ENCODE data around the gene PHF13. TPM values are rescaled to one million over a fixed set of nuclear protein-coding genes. Genes with fewer than 3 reads are reported as not detected.

Gene PHF13
- total RNA-seq = 8.0 TPM
- long read RNA-seq, transcript PHF13-201 (4 exons, 3,681 nt) = major isoform, 6 of 10 reads
- long read RNA-seq, partial matches to known transcripts = 0 of 10 reads
- long read RNA-seq, other reads (novel, unspliced or antisense) = 4 of 10 reads

DNA sequence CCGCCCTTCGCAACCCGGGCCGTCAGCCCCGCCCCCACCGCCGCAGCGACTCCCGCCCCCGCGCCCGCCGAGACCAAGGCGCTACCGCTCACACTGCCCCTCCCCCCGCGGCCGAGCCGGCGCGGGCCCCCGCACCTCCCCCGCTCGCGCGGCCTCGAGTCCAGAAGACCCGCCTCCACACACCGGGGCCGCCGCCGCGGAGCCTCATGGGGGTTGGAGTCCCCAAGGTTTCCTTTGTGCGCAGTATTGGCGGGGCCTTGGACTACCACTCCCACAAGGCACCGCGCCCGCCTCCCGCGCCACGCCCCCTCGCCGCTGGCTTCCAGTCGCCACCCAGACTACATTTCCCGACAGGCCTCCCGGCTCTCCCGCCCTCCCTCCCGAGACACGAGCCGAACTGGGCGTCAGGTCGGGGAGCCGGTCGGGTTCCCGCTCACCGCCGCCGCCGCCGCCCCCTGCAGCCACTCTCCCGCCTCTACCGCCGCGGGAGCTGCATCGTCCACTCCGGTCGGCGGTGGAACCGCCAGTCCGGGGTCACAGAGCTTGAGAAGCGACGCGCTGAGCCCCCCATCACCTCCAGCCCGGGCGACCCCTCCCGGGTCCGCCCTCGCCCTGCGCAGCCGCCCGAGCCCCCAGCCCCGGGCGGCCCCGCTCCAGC, at the start of gene PHF13:
Gene PHF13 (plus strand): TSS at position 371 of the 658 bp plus-strand sequence. CDS start 336 bp downstream, outside the sequence.
- DNase-seq (ENCODE audit: missing footprints) (peak; percentile 100), ATAC-seq (peak; percentile 98)
- intact Hi-C loops (cut with DNase I) = loop anchor here (1.0 kb wide), 1 partner anchor 10 kb away; no protein-coding TSS in a partner anchor

DNA sequence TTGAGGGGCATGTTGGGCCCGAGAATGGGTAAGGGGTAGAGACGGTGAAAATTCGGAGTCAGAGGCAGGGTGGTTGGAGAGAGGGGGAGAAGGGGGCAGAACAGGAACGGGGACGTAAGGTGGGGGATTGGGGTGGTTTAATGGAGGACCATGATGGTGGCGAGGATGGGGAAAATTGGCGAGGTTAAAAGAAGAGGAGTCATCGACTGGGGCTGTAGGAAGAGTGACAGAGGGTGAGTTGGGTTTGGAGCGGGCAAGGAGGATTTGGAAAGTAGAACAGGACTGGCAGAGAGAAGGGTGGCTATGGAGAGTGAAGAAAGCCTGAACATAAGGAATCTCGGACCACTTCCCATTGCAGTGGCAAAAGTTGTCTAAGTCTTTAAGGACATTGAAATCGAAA, 44.5 kb upstream of the PHF13 start:
- ATAC-seq = no peak
- DNase-seq (ENCODE audit: missing footprints) = no peak
- intact Hi-C loops (cut with DNase I) = no loop called here

DNA sequence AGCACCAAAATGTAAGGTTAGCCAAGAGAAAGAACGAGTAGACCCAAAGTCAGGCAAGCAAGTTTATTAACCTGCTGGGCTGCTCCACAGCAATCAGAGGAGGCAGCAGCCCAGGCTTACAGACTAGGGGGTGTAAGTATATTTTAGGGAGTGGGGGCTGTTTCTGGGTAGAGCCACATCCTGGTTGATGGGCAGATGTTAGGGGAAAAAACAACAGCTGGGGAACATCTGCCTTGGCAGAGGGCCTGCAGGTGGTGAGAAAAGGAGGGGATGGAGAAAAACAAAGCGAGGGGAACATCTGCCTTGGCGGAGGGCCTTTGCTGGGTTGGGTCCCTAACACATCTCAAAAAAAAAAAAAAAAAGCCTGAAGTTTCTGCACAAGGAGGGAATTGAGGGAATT, 43.4 kb upstream of the PHF13 start:
- ATAC-seq = no peak
- intact Hi-C loops (cut with DNase I) = no loop called here
- DNase-seq (ENCODE audit: missing footprints) = no peak

DNA sequence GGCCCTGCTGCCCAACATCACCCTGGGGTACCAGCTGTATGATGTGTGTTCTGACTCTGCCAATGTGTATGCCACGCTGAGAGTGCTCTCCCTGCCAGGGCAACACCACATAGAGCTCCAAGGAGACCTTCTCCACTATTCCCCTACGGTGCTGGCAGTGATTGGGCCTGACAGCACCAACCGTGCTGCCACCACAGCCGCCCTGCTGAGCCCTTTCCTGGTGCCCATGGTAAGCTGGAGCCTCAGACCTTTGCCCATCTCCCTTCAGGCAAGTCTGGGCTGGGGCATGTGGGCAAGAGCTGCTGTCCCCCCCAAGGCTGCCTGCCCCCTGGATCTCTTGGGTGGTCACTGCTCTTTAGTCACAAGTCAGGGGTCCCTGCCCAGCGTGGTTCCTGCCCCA, 42.5 kb upstream of the PHF13 start:
- DNase-seq (ENCODE audit: missing footprints) (no peak), ATAC-seq (no peak)
- intact Hi-C loops (cut with DNase I) = no loop called here

DNA sequence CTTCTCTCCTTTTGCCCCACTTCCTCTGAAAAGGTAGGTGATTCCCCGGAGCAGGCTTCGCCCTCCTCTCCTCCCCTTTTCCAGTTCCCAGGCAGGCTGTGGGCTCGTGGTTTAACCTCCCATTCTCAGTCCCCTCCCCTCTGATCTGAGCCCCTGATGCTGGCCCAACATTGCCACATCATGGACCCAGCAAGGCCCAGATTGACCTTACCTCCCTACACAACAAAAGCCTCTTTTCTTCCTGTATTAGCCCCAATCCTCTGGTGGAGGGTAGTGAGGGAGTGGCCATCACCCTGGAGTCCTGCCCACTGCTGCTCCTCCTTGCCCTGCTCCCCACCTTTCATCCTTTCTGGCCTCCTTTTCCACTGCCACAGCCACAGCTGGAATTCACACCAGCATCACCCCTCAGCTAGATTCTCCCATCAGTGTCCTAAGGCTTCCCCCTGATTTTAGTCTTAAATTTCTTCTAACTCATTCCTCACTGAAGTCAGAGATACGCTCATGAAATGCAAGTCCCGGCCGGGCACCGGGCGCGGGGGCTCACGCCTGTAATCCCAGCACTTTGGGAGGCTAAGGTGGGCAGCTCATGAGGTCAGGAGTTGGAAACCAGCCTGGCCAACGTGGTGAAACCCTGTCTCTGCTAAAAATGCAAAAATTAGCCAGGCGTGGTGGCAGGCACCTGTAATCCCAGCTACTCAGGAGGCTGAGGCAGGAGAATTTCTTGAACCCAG, 40.7 kb upstream of the PHF13 start:
- intact Hi-C loops (cut with DNase I) = no loop called here

DNA sequence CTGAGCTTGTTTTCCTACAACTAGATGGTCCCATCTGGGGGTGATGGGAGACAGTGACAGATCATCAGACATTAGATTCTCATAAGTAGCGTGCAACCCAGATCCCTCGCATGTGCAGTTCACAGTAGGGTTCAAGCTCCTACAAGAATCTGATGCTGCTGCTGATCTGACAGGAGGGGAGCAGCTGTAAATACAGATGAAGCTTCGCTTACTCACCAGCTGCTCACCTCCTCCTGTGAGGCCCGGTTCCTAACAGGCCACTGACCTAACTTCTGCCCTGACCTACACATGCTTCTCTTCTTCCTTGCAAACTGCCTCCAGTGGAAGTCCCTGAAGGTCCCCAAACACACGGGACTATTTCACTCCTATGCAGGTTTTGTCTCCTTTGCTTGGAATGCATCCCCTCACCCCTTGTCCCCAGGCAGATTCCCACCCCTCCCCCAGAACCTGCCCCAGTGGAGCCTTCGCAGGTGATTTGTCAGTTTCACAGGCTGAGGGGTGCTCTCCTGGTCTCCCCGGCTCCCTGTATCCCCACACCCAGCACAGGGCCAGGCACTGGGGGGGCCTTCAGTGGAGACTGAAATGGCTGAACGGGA, 39.4 kb upstream of the PHF13 start:
- no peak for ATAC-seq
- intact Hi-C loops (cut with DNase I) = no loop called here
- DNase-seq (ENCODE audit: missing footprints) = no peak

More for the DNA sequence above, 40.7 kb upstream of the PHF13 start:
- ATAC-seq (no peak), DNase-seq (ENCODE audit: missing footprints) (no peak)

DNA sequence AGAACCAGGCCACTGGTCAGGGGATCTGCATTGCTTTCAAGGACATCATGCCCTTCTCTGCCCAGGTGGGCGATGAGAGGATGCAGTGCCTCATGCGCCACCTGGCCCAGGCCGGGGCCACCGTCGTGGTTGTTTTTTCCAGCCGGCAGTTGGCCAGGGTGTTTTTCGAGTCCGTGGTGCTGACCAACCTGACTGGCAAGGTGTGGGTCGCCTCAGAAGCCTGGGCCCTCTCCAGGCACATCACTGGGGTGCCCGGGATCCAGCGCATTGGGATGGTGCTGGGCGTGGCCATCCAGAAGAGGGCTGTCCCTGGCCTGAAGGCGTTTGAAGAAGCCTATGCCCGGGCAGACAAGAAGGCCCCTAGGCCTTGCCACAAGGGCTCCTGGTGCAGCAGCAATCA, 38.7 kb upstream of the PHF13 start:
- no peak for ATAC-seq
- intact Hi-C loops (cut with DNase I) = no loop called here
- DNase-seq (ENCODE audit: missing footprints) = no peak

DNA sequence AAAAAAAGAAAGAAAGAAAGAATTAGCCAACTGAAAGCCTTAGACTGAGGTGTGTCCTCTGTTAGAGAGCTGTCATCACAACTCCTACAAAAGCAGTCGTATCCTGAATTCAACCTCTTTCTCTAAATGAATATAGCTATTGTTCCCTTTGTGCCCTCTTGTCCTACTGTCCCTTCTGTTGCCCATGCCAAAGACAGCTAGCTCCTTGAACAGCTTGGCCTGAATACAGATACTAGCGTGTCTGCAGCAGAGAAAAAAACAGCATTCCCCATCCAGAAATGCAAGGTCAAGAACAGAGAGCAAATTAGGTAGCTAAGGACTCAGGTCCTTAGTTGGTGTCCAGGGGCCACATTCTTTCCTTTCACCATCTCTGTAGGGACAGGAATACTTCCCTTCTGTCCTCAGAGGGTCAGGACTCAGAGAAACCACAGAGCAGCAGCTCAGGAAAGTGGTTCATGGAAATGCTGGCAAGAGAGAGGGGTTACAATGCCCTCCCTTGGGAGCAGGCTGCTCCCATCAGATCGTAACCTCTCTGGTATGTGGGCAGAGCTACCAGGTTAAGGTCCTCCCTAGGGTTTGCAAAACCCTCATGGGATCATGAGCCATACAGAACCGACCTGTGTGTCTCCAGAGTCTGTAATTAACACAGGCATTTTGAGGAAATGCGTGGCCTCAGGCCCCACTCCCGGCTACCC, 35.6 kb upstream of the PHF13 start:
- intact Hi-C loops (cut with DNase I) = no loop called here
- DNase-seq (ENCODE audit: missing footprints) = no peak

DNA sequence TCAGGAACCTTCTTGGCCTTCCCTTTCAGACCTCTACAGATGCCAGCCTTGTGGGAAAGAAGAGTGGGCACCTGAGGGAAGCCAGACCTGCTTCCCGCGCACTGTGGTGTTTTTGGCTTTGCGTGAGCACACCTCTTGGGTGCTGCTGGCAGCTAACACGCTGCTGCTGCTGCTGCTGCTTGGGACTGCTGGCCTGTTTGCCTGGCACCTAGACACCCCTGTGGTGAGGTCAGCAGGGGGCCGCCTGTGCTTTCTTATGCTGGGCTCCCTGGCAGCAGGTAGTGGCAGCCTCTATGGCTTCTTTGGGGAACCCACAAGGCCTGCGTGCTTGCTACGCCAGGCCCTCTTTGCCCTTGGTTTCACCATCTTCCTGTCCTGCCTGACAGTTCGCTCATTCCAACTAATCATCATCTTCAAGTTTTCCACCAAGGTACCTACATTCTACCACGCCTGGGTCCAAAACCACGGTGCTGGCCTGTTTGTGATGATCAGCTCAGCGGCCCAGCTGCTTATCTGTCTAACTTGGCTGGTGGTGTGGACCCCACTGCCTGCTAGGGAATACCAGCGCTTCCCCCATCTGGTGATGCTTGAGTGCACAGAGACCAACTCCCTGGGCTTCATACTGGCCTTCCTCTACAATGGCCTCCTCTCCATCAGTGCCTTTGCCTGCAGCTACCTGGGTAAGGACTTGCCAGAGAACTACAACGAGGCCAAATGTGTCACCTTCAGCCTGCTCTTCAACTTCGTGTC, 34.7 kb upstream of the PHF13 start:
- no peak for DNase-seq (ENCODE audit: missing footprints)
- intact Hi-C loops (cut with DNase I) = no loop called here
- ATAC-seq = no peak

More for the DNA sequence above, 35.6 kb upstream of the PHF13 start:
- no peak for ATAC-seq

DNA sequence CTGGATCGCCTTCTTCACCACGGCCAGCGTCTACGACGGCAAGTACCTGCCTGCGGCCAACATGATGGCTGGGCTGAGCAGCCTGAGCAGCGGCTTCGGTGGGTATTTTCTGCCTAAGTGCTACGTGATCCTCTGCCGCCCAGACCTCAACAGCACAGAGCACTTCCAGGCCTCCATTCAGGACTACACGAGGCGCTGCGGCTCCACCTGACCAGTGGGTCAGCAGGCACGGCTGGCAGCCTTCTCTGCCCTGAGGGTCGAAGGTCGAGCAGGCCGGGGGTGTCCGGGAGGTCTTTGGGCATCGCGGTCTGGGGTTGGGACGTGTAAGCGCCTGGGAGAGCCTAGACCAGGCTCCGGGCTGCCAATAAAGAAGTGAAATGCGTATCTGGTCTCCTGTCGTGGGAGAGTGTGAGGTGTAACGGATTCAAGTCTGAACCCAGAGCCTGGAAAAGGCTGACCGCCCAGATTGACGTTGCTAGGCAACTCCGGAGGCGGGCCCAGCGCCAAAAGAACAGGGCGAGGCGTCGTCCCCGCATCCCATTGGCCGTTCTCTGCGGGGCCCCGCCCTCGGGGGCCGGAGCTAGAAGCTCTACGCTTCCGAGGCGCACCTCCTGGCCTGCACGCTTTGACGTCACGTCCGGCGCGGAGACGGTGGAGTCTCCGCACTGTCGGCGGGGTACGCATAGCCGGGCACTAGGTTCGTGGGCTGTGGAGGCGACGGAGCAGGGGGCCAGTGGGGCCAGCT, 34.0 kb upstream of the PHF13 start, which contains the start of gene ZBTB48:
Gene ZBTB48 (plus strand): TSS at position 621 of the 745 bp plus-strand sequence. CDS start 616 bp downstream, outside the sequence.
- intact Hi-C loops (cut with DNase I) = loop anchor here (2.0 kb wide), 1 partner anchor 21 kb away; no protein-coding TSS in a partner anchor
- ATAC-seq = peak; percentile 97
- DNase-seq (ENCODE audit: missing footprints) = peak; percentile 100

DNA sequence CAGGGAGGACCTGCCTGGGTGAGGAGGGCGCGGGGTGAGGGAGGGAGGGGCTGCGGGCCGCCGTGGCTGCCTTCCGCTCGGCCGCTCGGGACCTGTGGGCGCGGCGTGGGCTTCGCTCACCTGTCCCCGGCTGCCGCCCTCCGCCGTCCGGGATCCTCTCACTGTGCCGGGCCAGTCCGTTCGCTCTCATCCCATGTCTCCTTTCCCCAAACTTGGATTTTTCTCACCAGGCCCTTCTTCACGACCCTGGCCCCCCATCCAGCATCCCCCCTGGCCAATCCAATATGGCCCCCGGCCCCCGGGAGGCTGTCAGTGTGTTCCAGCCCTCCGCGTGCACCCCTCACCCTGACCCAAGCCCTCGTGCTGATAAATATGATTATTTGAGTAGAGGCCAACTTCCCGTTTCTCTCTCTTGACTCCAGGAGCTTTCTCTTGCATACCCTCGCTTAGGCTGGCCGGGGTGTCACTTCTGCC, 33.4 kb upstream of the PHF13 start:
- DNase-seq (ENCODE audit: missing footprints) = peak; percentile 68
- ATAC-seq = no peak
- intact Hi-C loops (cut with DNase I) = loop anchor here (2.0 kb wide), 1 partner anchor 21 kb away; no protein-coding TSS in a partner anchor

DNA sequence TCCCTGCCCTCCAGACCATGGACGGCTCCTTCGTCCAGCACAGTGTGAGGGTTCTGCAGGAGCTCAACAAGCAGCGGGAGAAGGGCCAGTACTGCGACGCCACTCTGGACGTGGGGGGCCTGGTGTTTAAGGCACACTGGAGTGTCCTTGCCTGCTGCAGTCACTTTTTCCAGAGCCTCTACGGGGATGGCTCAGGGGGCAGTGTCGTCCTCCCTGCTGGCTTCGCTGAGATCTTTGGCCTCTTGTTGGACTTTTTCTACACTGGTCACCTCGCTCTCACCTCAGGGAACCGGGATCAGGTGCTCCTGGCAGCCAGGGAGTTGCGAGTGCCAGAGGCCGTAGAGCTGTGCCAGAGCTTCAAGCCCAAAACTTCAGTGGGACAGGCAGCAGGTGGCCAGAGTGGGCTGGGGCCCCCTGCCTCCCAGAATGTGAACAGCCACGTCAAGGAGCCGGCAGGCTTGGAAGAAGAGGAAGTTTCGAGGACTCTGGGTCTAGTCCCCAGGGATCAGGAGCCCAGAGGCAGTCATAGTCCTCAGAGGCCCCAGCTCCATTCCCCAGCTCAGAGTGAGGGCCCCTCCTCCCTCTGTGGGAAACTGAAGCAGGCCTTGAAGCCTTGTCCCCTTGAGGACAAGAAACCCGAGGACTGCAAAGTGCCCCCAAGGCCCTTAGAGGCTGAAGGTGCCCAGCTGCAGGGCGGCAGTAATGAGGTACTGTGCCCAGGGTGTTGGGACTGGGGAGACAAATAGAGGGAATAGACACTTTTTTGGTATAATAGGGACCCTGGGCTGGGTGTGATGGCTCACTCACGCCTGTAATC, 32.7 kb upstream of the PHF13 start:
- DNase-seq (ENCODE audit: missing footprints) (peak; percentile 61), ATAC-seq (no peak)
- intact Hi-C loops (cut with DNase I) = loop anchor here (2.0 kb wide), 1 partner anchor 20 kb away; no protein-coding TSS in a partner anchor

DNA sequence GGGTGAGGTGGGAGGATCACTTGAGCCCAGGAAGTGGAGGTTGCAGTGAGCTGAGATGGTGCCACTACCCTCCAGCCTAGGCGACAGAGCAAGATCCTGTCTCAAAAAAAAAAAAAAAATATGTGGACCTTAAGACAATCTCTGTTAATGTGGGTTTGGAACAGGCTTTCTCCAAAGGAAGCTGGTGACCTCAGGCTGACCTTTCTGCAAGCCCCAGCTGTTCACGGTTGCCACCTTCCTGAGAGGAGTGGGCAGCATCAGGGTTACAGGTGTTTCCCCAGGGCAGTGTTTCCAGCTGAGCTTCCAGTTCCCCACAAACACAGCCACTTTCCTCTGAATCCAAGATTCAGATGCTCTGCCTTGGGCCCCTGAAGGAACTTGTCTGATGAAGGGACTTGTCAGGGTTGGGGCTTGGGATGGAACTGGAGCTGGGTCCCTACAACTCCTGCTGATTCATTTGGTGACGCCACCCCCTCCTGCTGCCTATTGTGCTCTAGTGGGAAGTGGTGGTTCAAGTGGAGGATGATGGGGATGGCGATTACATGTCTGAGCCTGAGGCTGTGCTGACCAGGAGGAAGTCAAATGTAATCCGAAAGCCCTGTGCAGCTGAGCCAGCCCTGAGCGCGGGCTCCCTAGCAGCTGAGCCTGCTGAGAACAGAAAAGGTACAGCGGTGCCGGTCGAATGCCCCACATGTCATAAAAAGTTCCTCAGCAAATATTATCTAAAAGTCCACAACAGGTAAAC, 31.8 kb upstream of the PHF13 start:
- intact Hi-C loops (cut with DNase I) = loop anchor here (2.0 kb wide), 1 partner anchor 19 kb away; no protein-coding TSS in a partner anchor
- ATAC-seq (no peak), DNase-seq (ENCODE audit: missing footprints) (peak; percentile 83)

DNA sequence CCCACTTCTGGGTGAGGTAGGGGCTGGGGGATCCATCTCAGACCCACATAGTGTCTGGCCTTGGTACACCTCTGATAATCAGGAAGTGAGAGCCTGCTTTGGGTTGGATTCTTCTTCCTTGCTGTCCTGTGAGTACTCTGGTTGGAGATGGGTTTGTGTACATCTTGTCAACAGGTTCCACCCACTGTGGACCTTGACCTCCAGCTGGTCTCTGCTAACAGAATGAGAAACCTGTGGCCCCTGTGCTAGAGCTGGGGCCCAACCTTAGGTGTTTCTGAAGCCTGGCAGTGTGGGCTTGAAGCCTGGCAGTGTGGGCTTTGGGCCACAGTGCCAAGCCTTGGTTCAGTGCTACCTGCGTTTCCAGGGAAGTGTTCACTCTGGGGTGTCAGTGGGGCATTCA, 31.2 kb upstream of the PHF13 start:
- intact Hi-C loops (cut with DNase I) = no loop called here

DNA sequence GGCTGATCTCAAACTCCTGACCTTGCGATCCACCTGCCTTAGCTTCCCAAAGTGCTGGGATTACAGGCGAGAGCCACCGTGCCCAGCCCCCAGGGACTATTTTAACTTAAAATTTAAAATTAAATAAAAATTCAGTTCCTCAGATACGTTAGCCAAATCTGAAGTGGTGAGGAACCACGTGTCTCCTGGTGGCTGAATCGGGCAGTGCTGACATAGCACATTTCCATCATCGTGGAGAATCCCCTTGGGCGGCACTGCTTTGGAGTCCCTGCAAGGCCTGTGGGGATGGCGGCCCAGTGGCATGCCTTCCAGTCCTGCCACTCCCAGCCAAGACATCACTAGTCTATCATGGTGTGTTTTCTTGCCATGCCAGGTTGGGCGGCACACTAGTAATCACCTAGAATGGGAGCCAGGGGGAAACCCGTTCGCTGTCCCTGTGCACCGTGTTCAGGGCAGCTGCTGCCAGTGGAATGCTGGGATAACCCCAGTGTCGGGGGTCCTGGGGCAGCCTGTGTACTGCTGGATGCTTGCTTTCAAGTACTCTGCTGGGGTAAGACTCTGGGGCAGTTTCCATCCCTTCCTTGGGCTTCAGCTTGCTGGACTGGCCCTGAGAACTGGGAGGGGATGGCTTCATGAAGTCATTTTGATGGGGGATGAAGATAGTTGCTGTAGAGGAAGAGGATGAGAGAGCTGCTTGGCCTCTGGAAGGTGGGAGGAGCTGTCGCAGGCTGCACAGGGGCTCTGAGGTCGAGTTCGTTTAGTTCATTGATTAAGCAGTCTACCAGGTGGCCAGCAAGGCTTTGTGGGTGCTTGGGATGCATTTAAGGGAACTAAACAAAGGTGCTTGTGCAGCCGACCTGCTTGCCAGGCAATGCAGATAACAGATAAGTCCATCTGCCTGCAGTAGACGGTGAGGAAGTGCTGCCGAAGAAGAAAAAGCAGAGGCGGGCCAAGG, 29.1 kb upstream of the PHF13 start:
- intact Hi-C loops (cut with DNase I) = no loop called here
- no peak for ATAC-seq
- DNase-seq (ENCODE audit: missing footprints) = no peak

More for the DNA sequence above, 31.2 kb upstream of the PHF13 start:
- DNase-seq (ENCODE audit: missing footprints) (no peak), ATAC-seq (no peak)

Data from Right ventricle myocardium inferior (tissue), 1 donor.